HEK293T (cell line): ENCODE results near the gene CEP68.

Experiments
- CTCF ChIA-PET: fragments of 350-600 bp; formaldehyde crosslinking; extraction: SDS; loops from one replicate; lab custom pipeline; 2021; ENCODE audit warnings: antibody characterized with exemption, inconsistent platforms; lab: Yijun Ruan, JAX
- POLR2A ChIA-PET: fragments of 350-600 bp; formaldehyde crosslinking; extraction: SDS; loops from one replicate; lab custom pipeline; 2020; ENCODE audit warnings: antibody characterized with exemption, inconsistent platforms; lab: Yijun Ruan, JAX
- DNase-seq: peaks from one replicate; pipeline ENCODE4 v3.0.0; 2012; ENCODE audit warnings: mixed read lengths; ENCODE audit errors: extremely low spot score
- ARNT ChIP-seq: fragments of 450-650 bp; IDR thresholded peaks from 2 replicates; pipeline ENCODE4 v1.6.1; 2017; ENCODE audit warnings: mild to moderate bottlenecking
- BHLHE40 ChIP-seq: fragments of 450-650 bp; IDR thresholded peaks from 2 replicates; pipeline ENCODE4 v1.6.1; 2016; ENCODE audit warnings: mild to moderate bottlenecking, moderate library complexity, borderline replicate concordance
- CTBP1 ChIP-seq: fragments of 450-650 bp; IDR thresholded peaks from 2 replicates; pipeline ENCODE4 v1.6.1; 2016; ENCODE audit warnings: borderline replicate concordance
- ELF4 ChIP-seq: fragments of 450-650 bp; IDR thresholded peaks from 2 replicates; pipeline ENCODE4 v1.6.1; 2017; ENCODE audit warnings: antibody characterized with exemption
- FOXA1 ChIP-seq: fragments of 450-650 bp; IDR thresholded peaks from 2 replicates; pipeline ENCODE4 v1.6.1; 2016; ENCODE audit warnings: mild to moderate bottlenecking
- FOXK2 ChIP-seq: fragments of 450-650 bp; IDR thresholded peaks from 2 replicates; pipeline ENCODE4 v1.6.1; 2016; ENCODE audit warnings: mild to moderate bottlenecking
- FOXM1 ChIP-seq: fragments of 450-650 bp; IDR thresholded peaks from 2 replicates; pipeline ENCODE4 v1.6.1; 2017; ENCODE audit warnings: mild to moderate bottlenecking, borderline replicate concordance
- HDGF ChIP-seq: fragments of 450-650 bp; IDR thresholded peaks from 2 replicates; pipeline ENCODE4 v1.6.1; 2017; ENCODE audit warnings: antibody characterized with exemption, borderline replicate concordance
- L3MBTL2 ChIP-seq: fragments of 450-650 bp; conservative IDR thresholded peaks from 2 replicates; pipeline ENCODE4 v1.6.1; 2016; ENCODE audit warnings: mild to moderate bottlenecking
- LEF1 ChIP-seq: fragments of 450-650 bp; IDR thresholded peaks from 2 replicates; pipeline ENCODE4 v1.6.1; 2017; ENCODE audit warnings: mild to moderate bottlenecking, borderline replicate concordance
- NFRKB ChIP-seq: fragments of 450-650 bp; IDR thresholded peaks from 2 replicates; pipeline ENCODE4 v1.6.1; 2016; ENCODE audit warnings: mild to moderate bottlenecking, moderate library complexity
- PKNOX1 ChIP-seq: fragments of 450-650 bp; IDR thresholded peaks from 2 replicates; pipeline ENCODE4 v1.6.1; 2016
- SP1 ChIP-seq: fragments of 450-650 bp; IDR thresholded peaks from 2 replicates; pipeline ENCODE4 v1.6.1; 2017
- SUZ12 ChIP-seq: fragments of 450-650 bp; IDR thresholded peaks from 2 replicates; pipeline ENCODE4 v1.6.1; 2016; ENCODE audit warnings: mild to moderate bottlenecking
- TARDBP ChIP-seq: fragments of 450-650 bp; IDR thresholded peaks from 2 replicates; pipeline ENCODE4 v1.6.1; 2016
- ZNF384 ChIP-seq: fragments of 450-650 bp; IDR thresholded peaks from 2 replicates; pipeline ENCODE4 v1.6.1; 2016

CEP68 gene

GRCh38 chr2:65061910-65062339 is 5.7 kb downstream of the CEP68 start:
- TF ChIP-seq PKNOX1 = no peak
- no peak for TF ChIP-seq ZNF384
- TF ChIP-seq ARNT = no peak
- no peak for TF ChIP-seq ELF4
- no peak for TF ChIP-seq LEF1
- no peak for TF ChIP-seq FOXM1
- TF ChIP-seq L3MBTL2 = no peak
- TF ChIP-seq SUZ12 = no peak
- TF ChIP-seq TARDBP = no peak
- no peak for TF ChIP-seq NFRKB
- TF ChIP-seq SP1 = no peak
- no peak for TF ChIP-seq BHLHE40
- TF ChIP-seq FOXA1 = no peak
- no peak for TF ChIP-seq FOXK2
- no peak for TF ChIP-seq CTBP1
- TF ChIP-seq HDGF = no peak
- DNase-seq = no peak
- ChIA-PET POLR2A (no interaction called here), CTCF (no interaction called here)

- POLR2A ChIA-PET = no interaction called here
- DNase-seq = no peak
- CTCF ChIA-PET = interaction anchor here (0.6 to 2.0 kb wide), 3 partner anchors 8 to 150 kb away, joined by 3 to 8 read pairs (median 6); partner anchors contain the start of gene CEP68
- no peak for TF ChIP-seq PKNOX1
- no peak for TF ChIP-seq SP1
- TF ChIP-seq FOXK2 = no peak
- TF ChIP-seq TARDBP = no peak
- no peak for TF ChIP-seq FOXM1
- TF ChIP-seq ARNT = no peak
- no peak for TF ChIP-seq FOXA1
- no peak for TF ChIP-seq L3MBTL2
- no peak for TF ChIP-seq LEF1
- no peak for TF ChIP-seq CTBP1
- TF ChIP-seq ELF4 = no peak
- TF ChIP-seq NFRKB = no peak
Measured at GRCh38 chr2:65062843-65063825, 6.9 kb downstream of the CEP68 start.

- CTCF ChIA-PET = interaction anchor here (0.8 to 2.0 kb wide), 9 partner anchors 10 to 509 kb away, joined by 3 to 8 read pairs (median 5); partner anchors contain the start of gene CEP68
- TF ChIP-seq HDGF (no peak), LEF1 (no peak), NFRKB (no peak), BHLHE40 (no peak), CTBP1 (no peak), ZNF384 (no peak), L3MBTL2 (no peak), SP1 (no peak)
- POLR2A ChIA-PET = interaction anchor here (1.3 kb wide), 1 partner anchor 9 kb away, joined by 4 read pairs; the partner anchor contains the start of gene CEP68
- DNase-seq = peak; percentile 57
Measured at GRCh38 chr2:65064728-65065552, 8.7 kb downstream of the CEP68 start.

DNA sequence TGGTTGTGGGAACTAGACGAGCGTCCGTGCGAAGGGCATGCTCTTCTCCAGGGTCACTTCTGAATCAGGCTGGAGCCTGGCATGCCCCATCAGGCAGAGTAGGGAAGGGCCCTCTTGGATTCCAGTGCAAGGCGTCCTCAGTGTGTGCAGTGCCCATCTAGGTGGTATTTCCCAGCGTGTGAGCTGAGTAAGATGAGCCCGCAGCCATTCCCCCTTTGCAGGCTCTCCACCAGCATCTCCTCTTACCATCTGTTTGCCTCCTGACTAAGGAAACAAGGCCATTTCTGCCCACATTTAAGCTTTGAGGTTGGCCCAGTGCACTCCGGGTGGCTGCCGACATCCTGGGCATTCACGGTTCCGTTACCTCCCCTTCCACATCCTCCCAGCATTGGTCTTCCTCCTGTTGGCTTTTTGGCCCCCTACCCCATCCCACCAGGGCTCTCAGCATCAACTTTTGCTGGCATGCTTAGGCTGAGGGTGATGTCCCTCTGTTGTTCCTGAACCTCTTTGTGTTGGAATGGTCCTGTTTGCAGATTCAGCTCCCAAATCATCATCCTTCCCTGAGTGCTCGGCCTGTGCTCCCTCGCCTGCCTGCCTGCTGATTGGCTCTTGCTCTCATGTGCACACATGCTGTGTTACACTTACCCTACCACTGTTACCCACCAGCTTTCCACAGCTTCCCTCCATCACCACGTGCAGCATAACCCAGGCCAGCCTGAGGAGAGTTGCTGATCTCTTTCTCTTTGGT is 11.8 kb downstream of the CEP68 start:
- ChIA-PET CTCF (interaction anchor here (0.6 kb wide), 1 partner anchor 444 kb away, joined by 6 read pairs; no protein-coding TSS in a partner anchor), POLR2A (interaction anchor here (1.1 kb wide), 1 partner anchor 11 kb away, joined by 3 read pairs; the partner anchor contains the start of gene CEP68)
- TF ChIP-seq ELF4 (no peak), FOXA1 (no peak), ARNT (no peak), SP1 (no peak), TARDBP (no peak), PKNOX1 (no peak), HDGF (no peak), CTBP1 (no peak), L3MBTL2 (no peak), BHLHE40 (no peak), LEF1 (no peak), ZNF384 (no peak), SUZ12 (no peak), FOXK2 (no peak), NFRKB (no peak), FOXM1 (no peak)
- DNase-seq = no peak

DNA sequence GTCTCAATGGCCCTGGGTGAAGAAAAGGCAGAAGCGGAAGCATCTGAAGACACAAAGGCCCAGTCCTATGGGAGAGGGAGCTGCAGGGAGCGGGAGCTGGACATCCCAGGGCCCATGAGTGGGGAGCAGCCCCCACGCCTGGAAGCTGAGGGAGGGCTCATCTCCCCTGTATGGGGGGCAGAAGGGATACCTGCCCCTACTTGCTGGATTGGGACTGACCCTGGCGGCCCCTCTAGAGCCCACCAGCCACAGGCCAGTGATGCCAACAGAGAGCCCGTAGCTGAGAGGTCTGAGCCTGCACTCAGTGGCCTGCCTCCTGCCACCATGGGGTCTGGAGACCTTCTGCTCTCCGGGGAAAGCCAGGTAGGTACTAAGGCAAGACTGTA is 13.2 kb downstream of the CEP68 start:
- ChIA-PET CTCF (no interaction called here), POLR2A (interaction anchor here (1.1 kb wide), 1 partner anchor 61 kb away, joined by 3 read pairs; the partner anchor contains the start of gene RAB1A)
- TF ChIP-seq ZNF384 = no peak
- TF ChIP-seq ELF4 = no peak
- no peak for TF ChIP-seq FOXA1
- no peak for TF ChIP-seq FOXK2
- no peak for TF ChIP-seq ARNT
- no peak for TF ChIP-seq L3MBTL2
- TF ChIP-seq NFRKB = no peak
- no peak for TF ChIP-seq SUZ12
- TF ChIP-seq TARDBP = no peak
- TF ChIP-seq SP1 = no peak
- TF ChIP-seq BHLHE40 = no peak
- no peak for TF ChIP-seq HDGF
- no peak for DNase-seq
